HG03108 (cell line): ENCODE data around the gene GDPD3.
"Not testable (repeated sequence)": the region's sequence is repeated elsewhere in the genome, so short reads cannot be mapped to it uniquely, and the experiment has no call there.

Experiments
- ATAC-seq: cut with Tn5 transposase; IDR thresholded peaks from one replicate; pipeline ENCODE4 v1.9.1; 2021; ENCODE audit warnings: moderate library complexity; ENCODE audit not compliant: unreplicated experiment

The GDPD3 gene

GRCh38 chr16:30124985-30125379 is 11.6 kb upstream of the GDPD3 start:
- no peak for ATAC-seq

- ATAC-seq = no peak
Measured at GRCh38 chr16:30122604-30123160, 9.3 kb upstream of the GDPD3 start.

GRCh38 chr16:30121741-30122571 is 8.6 kb upstream of the GDPD3 start:
- ATAC-seq = no peak

- ATAC-seq = no peak
Measured at GRCh38 chr16:30120340-30121105, 7.2 kb upstream of the GDPD3 start.

- ATAC-seq = no peak
Measured at GRCh38 chr16:30119428-30119827, 6.1 kb upstream of the GDPD3 start.

DNA sequence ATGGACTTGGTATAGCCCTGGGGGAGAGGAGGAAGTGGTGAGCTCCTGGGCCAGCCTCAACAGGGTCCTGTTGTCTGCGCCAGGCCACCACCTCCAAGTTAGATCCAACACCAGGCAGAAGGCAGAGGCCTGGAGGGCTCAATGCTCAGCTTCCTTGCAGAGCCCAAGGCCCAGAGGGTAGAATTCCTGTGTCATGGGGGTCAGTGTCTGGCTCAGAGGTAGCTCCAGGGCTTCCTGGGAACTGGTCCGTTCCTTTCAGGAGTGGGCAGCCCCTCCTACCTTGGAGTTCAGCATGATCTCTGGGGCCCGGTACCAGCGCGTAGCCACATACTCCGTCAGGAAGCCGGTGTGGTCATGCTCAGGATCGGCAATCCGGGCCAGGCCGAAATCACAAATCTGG is 4.4 kb upstream of the GDPD3 start:
- ATAC-seq = no peak

DNA sequence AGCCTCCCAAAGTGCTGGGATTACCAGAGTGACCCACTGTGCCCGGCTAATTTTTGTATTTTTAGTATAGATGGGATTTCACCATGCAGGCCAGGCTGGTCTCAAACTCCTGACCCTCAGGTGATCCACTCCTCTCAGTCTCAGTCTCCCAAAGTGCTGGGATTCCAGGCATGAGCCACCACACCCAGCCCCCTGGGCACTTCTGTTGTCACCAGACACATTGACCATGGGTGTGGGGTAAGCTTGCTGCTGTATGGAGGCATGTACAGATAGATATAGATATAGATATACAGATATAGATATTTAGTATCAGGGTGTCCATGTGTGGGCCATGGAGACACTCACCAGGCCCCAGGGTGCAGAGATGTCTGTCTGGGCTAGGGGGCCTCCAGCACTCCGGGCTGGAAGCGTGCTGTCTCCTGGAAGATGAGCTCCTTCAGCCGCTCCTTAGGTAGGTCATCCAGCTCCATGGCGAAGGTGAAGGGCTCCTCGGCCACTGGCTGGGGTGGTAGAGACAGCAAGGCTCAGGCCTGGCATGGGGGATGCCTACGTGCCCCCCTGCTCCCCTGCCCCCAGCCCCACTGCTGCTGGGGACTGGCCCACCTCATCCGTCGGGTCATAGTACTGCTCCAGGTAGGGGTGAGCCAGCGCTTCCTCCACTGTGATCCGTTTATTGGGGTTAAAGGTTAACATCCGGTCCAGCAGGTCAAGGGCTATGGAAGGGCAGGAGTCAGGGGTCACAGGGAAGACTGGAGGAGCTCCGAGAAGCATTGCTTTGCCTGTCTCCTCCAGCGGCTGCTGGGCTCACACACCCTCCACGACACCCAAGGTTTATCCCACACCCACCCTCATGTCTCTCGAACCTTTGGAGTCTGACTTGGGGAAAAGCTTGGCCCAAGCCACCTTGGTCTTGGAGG is 3.2 kb upstream of the GDPD3 start:
- no peak for ATAC-seq

- no peak for ATAC-seq
Measured at GRCh38 chr16:30115238-30115637, 1.9 kb upstream of the GDPD3 start.

DNA sequence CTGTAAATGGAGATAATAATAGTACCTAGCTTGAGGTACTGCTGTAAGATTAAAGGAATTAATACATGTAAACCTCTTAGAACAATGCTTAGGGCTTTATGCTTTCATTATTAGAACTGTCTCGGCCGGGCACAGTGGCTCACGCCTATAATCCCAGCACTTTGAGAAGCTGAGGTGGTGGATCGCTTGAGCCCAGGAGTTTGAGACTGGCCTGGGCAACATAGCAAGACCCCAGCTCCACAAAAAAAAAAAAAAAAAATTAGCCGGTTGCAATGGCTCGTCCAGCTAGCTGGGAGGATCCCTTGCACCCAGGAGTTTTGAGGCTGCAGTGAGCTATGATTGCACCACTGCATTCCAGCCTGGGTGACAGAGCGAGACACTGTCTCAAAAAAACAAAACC is 1.5 kb upstream of the GDPD3 start:
- ATAC-seq = not testable (repeated sequence)

GRCh38 chr16:30114411-30114810 is 1.1 kb upstream of the GDPD3 start:
- ATAC-seq = no peak

DNA sequence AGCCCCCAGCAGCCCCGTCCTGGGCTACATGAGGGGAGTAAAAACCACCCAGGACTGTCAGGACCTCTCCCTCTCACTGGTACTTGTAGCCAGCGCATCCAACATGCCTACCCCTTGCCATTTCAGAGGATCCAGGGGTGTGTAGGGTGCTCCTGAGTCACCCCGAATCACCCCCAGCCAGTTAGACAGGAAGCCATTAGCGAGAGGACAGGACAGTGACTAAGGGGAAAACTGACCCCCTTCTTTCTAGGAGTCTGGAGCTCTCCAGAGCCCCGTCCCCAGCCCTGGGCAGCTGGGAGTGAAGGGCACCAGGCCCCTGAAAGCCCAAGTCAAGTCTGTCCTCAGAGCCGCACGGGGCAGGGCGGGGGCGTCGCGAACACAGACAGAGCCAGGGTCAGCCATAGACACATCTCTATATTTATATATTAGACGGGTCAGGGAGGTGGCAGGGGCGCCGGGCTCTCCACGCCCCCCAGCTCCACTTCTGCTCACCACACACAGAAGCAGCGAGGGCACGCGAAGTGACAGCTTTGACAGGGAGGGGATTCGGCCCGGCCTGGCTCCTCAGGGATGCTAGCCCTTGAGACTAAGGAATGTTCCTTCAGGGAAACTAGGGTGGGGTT is 485 bp upstream of the GDPD3 start:
- ATAC-seq = no peak

- ATAC-seq = no peak
Measured at GRCh38 chr16:30112197-30113030, 923 bp downstream of the GDPD3 start.

GRCh38 chr16:30110661-30111060 is 2.7 kb downstream of the GDPD3 start:
- no peak for ATAC-seq

DNA sequence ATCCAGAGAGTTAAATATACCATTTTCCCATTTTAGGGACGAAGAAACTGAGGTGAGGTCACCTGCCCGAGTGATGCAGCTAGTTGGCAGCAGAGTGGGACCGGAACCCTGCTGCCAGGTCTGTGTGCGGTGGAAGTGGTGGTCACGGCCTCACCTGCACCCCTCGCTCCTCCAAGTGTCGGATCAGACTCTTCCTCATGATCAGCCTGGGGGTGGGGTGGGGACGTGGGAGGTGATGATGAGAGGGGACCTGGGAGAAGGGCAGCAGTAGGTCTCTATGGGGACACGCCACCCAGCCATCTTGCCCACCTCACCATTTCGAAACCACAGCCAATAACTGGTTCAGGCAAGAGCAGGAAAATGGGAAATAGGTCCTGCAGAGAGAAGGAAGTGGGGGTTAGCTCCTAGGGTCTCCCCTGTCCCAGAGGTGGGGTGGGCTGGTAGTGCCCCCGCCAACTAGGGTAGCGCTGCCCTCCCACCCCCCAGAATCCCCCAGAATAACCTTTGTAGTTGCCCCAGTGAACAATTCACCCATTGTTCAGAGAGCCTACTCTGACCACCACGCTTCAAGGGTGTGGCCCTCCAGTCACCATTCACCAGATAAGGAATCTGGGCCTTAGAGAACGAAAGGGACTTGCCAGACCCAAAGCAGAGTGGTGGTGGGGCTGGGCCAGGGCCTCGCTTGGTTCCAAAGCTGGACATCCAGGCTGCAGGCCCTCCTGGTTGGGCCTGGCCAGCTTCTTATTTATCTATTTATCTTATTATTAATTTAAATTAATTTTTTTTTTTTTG is 5.1 kb downstream of the GDPD3 start:
- no peak for ATAC-seq

DNA sequence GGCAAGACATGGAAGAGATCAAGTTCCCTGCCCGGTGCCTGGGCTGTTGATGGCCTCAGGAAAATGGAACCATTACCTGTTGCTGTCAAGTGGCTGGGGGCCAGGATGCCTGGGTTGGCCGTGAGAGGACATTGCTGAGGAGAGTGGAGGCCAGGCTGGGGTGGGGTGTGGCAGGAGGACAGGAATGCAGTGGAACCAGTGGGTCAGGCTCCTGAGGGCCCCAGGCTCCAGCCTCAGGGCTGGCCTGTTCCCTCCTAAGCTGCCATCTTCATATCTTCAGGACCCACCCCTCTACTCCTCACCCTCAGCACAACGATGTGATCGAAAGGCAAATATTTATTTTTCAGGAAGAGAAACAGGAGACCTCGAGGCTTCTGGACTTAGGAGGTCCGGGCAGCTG is 8.8 kb downstream of the GDPD3 start:
- no peak for ATAC-seq

DNA sequence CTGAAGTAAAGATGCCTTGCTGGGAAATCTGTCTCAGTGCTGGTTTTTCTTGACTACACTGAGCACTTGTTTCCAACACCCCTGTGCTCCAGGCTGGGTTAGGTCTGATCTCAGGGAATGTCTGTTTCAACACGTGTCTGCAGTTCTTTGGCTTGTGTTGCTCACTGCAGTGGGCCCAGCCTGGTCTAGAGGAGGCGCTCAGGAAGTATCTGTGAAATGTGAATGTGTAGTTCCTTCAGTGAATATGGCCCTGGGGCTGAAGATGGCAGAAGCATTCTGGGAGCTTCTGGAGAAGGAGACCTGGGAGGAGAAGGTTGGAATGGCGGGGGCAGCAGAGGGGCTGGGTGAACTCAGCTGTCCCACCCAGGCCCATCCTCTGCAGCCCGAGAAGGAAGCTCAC is 9.2 kb downstream of the GDPD3 start:
- no peak for ATAC-seq

- no peak for ATAC-seq
Measured at GRCh38 chr16:30096862-30097563, 16.3 kb downstream of the GDPD3 start.
